Lung microvascular endothelial cell (primary cell): ENCODE data around the gene ADH5. TPM values are rescaled to one million over a fixed set of nuclear protein-coding genes. Genes with fewer than 3 reads are reported as not detected.
"Not testable (repeated sequence)": the region's sequence is repeated elsewhere in the genome, so short reads cannot be mapped to it uniquely, and the experiment has no call there.

ENCODE experiments used
- DNase-seq, 2 donors: peaks; one replicate each; pipeline versions ENCODE4 v3.0.0 to v3.0.0-alpha.2; 2010; ENCODE audit warnings: low read depth in 2 of 2
- total RNA-seq: library from RNA; depleted of rRNA; stranded (reverse); fragments of >200 nt; gene quantifications from 2 replicates; pipeline ENCODE4 v1.2.1, GENCODE V29; 2014

The ADH5 gene
- total RNA-seq: 36.7 and 50.3 TPM in 2 replicates

- peak; percentile 71 to 79 for DNase-seq
These were observed at the start of gene ADH5 for GRCh38 chr4:99088481-99089365. Gene ADH5 (minus strand): TSS chr4:99088788. CDS start chr4:99088700, 88 bp downstream.

GRCh38 chr4:99136329-99136728 lies 47.7 kb upstream of the ADH5 start:
- DNase-seq: no peak

- no peak for DNase-seq
These were observed 47.1 kb upstream of the ADH5 start for GRCh38 chr4:99135541-99136162.

- no peak for DNase-seq
These were observed 46.0 kb upstream of the ADH5 start for GRCh38 chr4:99134586-99134985.

- no peak for DNase-seq
These were observed 42.8 kb upstream of the ADH5 start for GRCh38 chr4:99131378-99131777.

GRCh38 chr4:99126376-99126775 lies 37.8 kb upstream of the ADH5 start:
- DNase-seq: no peak

- no peak for DNase-seq
These were observed 32.4 kb upstream of the ADH5 start for GRCh38 chr4:99121008-99121407.

- no peak for DNase-seq
These were observed 31.9 kb upstream of the ADH5 start for GRCh38 chr4:99120501-99120900.

GRCh38 chr4:99117876-99118693 lies 29.5 kb upstream of the ADH5 start:
- peak; percentile 24 to 29 for DNase-seq

GRCh38 chr4:99117122-99117841 lies 28.7 kb upstream of the ADH5 start:
- DNase-seq: not testable (repeated sequence)

- not testable (repeated sequence) for DNase-seq
These were observed 20.7 kb upstream of the ADH5 start for GRCh38 chr4:99109286-99109685.

GRCh38 chr4:99104153-99104552 lies 15.6 kb upstream of the ADH5 start:
- DNase-seq: no peak

- peak in 1 of 2 donors; percentile 13 for DNase-seq
These were observed 14.6 kb upstream of the ADH5 start for GRCh38 chr4:99103166-99103565.

GRCh38 chr4:99102634-99103033 lies 14.0 kb upstream of the ADH5 start:
- DNase-seq: no peak

GRCh38 chr4:99100876-99101275 lies 12.3 kb upstream of the ADH5 start:
- DNase-seq: no peak

GRCh38 chr4:99099814-99100213 lies 11.2 kb upstream of the ADH5 start:
- not testable (repeated sequence) for DNase-seq

GRCh38 chr4:99099311-99099710 lies 10.7 kb upstream of the ADH5 start:
- no peak for DNase-seq

GRCh38 chr4:99091841-99092240 lies 3.3 kb upstream of the ADH5 start:
- DNase-seq: peak in 1 of 2 donors; percentile 18

- no peak for DNase-seq
These were observed 2.6 kb upstream of the ADH5 start for GRCh38 chr4:99091216-99091575.

- DNase-seq: no peak
These were observed 2.1 kb upstream of the ADH5 start for GRCh38 chr4:99090481-99091215.

- peak; percentile 29 to 73 for DNase-seq
These were observed 552 bp downstream of the ADH5 start for GRCh38 chr4:99088023-99088449.
